HG02588 (cell line): ENCODE data around the gene CCDC154.
A peak's percentile ranks its signal among the peaks of the same experiment; 100 is the strongest.

ENCODE experiments used
- ATAC-seq: cut with Tn5 transposase; IDR thresholded peaks from one replicate; pipeline ENCODE4 v1.9.1; 2021; ENCODE audit warnings: mild to moderate bottlenecking, moderate library complexity; ENCODE audit not compliant: unreplicated experiment

CCDC154 gene

DNA sequence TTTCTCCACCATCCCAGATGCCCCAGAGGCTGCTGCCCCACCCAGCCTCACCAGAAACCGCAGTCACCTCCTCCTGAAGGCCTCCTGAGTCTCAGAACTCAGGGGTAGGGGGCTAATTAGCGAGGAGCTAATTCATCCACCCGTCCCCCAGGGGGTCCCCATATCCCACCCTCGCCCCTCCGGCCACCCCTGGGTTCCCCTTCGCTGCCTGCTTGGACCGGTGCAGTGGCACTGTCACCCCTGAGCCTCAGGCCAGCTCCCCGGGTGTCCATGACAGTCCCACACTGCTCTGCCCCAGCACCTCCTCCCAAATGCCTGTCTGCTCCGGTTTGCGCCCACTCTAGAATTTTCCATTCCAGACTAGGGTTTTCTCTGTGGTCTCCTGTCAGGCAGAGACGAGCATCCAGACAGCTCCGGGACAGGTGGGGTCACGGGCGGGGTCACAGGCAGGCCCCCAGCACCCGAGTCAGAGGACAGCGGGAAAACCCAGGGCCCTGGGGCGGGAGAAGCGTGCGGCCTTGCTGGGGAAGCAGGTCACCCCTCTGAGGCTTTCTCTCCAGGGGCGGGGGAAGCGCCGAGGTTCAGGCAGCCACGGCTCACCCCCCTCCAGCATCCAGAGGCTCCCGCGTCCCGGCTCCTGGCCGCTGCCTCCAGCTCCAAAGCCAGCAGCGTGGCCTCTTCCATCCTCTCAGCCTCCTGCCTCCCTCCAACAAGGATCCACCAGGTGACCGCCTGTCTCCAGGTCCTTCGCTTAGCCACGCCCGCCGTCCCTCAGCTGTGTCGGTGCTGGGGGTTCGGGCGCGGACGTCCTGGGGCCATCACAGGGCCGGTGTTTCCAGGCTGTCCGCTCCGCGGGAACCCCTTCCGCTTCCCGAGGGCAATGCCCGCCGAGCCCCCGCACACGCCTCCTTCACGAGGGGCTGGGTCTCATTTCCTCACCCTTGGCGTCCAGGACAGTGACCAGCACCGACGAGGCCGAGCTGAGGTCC, 16.6 kb downstream of the CCDC154 start:
- ATAC-seq, result no peak

DNA sequence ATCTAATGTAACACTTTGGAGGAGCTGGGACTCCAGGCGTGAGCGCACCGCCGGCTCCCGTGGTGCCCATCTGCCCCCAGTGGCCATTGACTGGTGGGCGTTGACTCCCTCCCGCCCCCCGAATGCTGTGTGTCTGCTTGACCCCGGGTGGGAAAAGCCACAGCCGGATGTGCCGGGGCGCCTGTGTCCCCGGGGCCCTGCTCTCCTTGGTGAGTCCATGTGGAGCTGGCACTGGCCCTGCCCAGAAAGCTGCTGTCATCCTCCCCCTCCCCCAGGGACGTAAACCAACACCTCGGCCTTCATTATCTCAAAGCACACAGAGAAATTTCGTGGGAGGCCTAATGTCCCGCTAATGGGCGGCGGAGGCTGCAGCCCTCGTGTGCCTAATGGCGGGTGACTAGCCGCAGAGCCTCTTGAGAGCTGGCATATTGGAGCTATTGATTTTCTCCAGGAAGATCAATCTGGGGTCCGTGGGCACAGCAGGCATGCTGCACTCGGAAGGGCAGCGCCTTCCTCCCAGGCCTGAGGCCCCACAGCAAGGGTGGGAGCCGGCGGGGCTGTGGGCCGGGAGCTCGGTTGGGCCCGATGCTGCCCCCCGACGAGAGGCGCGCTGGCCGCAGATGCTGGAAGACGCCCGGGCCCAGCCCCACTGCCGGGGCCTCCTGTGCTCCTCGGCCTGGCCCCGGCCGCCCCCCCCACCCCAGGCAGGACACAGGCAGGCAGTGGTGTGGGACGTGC, 17.5 kb downstream of the CCDC154 start:
- ATAC-seq, result no peak

DNA sequence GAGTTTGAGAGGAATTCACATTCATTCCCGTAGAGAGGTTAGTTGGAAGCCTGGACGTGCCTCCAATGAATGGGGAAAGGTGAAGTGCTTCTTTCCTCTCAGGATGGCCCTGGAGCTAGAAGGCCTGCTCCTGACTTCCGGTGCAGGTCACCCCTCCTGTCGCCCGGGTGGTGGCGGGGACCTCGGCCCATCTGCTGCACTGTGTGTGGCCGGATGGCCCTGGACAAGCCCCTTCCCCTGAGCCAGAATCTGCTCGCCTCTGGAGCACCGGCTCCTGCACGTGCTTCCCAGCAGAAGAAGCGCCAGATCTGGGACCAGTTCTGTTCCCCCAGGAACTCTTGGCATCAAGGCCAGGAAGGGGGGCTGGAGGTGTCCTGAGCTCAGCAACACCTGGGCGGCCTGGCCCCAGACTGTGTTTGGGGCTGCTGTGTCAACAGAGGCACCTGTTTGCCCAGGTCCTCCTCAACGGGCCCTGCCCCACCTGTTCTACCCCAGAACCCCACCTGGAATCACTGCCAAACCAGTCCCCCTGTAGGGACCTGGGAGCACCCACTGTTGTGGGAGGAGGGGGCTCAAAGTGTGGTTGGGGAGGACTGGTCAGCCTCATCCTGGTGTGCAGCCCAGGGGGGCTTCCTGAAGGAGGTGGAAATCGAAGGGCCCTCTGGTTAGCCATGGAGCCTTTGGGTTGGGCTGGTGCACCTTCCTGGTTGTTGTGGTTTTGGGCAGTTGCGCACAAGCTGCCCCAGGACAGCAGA, 18.6 kb downstream of the CCDC154 start:
- ATAC-seq, result no peak

DNA sequence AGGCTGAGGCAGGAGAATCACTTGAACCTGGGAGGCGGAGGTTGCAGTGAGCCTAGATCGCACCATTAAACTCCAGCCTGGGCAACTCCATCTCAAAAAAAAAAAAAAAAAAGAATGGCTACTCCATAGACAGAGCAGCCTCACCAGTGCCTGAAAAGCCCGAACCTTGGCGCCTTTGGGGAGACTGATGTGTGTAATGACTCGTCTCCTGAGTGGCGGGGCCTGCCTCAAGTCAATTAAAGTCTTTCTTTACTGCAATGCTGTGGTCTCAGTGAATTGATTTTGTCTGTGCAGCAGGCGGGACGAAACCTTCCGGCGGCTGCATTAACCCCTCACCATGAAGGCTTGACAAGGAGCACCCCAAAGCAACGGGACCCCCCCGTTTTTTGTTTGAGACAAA, 20.3 kb downstream of the CCDC154 start:
- ATAC-seq, result no peak

DNA sequence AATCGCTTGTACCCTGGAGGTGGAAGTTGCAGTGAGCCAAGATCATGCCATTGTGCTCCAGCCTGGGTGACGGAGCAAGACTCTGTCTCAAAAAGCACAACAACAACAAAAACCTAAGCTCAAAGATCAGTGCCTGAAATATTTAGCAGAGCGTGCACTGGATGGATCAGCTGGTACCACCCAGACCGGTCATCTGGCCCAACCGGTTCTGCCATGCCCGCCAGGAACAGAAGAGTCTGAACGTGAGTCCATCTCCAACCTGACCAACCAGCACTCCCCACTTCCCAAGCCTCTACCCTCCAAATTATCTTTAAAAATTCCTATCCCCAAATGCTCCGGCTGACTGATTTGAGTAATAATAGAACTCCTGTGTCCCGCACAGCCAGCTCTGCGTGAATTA, 22.3 kb downstream of the CCDC154 start:
- ATAC-seq, result no peak

DNA sequence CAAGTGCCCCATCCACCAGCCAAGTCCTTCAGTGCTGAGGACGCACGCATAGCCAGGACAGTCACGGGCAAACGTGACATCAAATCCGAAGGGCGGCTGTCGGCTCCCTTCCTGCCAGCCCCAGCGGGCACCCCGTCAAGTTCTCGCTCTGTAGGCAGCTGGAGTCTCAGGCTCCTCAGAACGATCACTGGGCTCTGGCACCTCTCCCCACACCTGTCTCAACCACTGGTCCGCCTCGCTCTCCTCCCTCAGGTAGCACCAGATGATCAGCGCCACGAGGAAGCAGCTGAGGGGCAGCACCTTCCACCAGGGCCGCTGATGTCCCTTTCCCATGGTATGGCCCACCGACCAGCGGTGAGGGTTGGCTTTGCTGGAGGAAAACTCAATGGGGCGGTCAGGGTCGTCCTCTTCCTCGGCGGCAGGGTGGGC, 24.2 kb downstream of the CCDC154 start:
- ATAC-seq, result peak; percentile 20

DNA sequence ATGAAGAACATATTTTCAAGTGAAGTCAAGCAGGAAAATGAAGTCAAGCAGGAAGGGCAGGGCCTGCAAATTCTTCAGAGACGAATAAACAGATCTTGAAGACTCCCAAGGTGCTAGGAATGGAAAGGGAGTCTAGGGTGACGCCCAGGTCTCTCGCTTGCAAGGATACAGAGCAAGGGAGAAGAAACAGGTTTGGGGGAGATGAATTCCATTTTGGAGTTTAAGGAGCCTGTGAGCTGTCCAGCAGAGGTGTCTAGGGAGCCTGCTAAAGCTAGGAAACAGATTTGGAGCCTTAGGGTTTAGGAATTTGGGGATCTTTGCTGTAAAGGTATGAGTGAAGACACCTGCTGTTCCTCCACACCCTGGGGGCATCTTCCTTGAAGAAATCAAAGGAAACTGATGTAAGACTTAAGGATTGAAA, 27.8 kb downstream of the CCDC154 start:
- ATAC-seq, result no peak

DNA sequence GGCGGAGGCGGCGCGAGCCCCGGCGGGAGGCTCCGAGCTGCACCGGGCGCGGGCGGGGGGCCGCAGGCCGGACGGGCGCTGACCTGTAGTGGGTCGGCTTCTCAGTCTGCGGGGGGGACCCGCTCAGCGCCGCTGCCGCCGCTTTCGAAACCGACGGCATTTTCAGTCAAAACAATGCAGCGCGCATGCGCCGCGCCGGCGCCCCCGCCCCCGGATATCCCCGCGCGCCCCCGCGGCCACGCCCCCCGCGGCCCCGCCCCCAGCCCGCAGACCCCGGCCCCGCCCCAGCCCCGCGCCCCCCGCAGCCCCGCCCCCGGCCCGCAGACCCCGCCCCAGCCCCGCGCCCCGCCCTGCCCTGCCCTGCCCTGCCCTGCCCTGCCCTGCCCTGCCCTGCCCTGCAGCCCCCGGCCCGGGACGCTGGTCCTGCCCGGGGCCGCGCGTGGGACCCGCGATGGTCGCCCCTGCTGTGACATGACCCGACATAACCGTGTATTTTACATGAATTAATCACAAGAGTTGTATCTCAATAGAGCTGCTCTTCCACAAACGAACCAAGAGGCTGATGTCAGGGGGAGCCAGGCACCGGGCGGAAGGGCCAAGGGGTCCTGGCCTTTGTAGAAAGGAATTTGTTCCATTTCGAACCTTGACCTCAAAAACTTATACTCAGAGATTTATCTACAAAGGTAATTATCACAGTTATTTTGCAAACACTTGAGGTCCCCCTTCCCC, 29.7 kb downstream of the CCDC154 start, which contains the start of gene UNKL:
UNKL (minus strand) TSS at position 173 of the 729 bp plus-strand sequence; CDS start at position 160, 13 bp downstream.
- peak; percentile 40 for ATAC-seq

DNA sequence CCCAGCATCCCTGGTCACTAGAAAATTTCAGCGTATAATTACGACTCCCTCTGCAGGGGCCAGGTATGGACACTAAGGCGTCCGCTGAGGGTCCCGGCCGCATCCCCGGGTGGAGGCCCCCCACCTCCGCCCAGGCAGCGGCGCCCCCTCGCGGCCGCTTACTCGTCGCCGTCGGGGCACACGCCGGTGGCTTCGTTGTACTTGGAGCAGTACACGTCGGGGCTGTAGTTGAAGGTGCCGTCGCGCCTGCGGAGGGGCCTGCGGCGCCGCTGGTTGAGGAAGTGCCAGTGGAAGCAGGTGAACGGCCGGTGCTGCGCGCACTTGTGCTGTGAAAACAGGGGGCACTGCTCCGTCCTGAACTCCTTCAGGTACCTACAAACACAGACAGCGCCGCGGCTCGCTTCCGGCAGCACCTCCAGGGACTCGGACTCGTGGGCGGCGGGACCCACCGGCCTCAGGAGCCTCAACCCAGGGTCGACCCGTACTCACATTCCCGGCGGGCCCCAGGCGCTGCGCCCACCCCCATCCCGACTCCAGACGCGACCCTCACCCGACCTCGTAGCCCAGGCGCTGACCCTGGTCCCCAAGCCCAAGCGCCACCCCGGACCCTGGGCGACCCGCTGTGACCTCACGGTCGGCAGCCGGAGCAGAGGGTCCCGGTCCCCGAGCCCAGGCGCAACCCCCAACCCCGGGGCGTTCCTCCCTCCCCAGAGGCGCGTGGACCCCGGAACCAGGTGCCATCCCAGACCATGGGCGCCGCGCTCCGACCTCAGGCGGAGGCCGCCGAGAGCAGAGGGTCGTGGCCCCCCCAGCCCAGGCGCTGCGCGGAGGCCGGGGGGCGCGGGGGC, 30.4 kb downstream of the CCDC154 start:
- peak; percentile 35 for ATAC-seq

DNA sequence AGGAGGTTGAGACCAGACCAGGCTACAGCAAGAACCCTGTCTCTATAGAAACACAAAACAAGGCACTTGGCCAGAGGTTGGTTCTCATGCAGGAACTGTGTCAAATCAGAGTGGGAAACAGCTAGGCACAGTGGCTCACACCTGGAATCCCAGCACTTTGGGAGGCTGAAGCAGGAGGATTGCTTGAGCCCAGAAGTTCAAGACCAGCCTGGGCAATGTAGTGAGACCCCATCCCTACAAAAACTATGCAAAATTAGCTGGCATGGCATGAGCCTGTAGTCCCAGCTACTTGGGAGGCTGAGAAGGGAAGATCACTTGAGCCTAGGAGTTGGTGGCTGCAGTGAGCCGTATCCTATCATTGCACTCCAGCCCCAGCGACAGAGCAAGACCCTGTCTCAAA, 31.5 kb downstream of the CCDC154 start:
- ATAC-seq, result no peak

DNA sequence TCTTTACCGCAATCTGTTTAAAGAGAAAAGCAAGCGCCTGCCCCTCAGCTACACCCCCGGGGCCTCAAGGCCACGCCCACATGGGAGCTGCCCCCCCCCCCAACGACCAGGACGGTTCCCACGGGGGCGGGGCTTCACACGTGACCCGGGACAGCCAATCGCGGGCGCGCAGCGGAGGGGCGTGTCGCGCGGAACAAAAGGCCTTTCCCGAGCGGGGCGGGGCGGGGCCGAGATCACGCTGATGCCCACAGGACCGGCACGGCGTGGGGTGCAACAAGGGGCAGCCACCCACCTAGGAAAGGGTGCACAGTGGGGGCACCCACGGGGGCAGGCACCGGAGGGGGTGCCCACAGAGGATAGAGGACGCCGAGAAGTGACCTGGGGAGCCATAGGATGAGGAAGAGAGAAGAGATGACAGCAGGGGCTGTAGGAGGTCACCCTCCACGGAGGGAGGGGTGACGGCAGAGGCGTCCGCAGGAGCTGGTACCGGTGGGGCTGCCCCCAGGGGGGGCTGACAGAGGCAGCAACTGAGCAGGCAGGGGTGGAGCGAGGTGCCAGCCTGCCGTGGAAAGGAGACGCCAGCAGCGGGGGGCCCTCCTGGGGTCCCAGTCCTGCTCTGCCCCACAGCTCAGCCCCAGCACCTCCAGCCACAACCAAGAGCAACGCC, 36.1 kb downstream of the CCDC154 start:
- ATAC-seq, result peak; percentile 66

DNA sequence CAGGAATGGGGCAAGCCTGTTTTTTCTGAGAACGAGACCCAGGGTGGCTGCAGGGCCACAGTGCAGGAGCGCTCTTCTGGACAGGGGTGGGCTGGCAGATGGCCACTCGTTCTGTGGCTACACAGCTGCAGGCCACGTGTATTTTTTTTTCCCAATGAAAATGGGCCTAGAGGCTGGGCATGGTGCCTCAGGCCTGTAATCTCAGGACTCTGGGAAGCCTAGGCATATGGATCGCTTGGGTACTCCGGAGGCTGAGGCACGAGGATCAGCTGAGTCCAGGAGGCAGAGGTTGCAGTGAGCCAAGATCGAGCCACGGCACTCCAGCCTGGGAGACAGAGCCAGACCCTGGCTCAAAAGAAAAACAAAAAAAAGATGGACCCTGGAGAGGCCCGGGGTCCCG, 36.6 kb downstream of the CCDC154 start:
- ATAC-seq, result peak; percentile 11

DNA sequence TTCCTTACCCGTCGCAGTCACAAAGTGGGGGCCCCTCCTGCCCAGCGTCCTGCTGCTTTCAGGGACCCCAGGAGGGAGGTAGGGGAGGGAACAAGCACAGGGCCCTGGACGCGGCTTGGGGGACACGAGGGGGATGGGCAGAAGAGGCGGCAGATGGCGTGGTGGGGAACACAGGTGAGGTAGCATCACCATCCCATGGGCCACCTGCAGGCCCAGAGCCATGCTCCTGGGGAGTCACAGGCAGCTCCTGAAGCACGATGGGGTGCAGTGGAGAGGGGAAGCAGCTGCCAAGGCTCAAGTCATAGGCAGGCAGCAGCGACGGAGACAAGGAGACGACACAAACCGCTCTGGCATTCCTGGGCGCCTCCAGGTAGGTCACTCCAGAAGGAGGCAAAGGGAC, 40.6 kb downstream of the CCDC154 start:
- ATAC-seq, result no peak

DNA sequence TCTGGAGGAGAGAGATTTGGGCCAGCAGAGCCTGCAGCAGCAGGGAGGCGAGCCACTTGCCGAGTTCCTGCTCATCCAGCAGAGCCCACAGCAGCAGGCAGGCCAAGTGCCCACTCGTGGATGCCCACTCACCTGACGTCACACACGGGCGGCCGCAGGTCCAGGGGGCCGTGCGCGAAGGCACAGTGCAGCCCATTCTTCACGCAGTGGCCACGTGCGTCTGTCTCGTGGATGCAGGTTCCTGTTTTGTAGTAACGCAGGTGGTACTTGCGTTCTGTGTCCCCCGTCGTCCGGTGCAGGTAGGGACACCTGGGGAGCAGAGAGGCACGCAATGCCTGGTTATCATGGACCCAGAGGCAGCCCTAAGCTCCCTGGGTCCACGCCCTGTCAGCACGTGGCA, 41.3 kb downstream of the CCDC154 start:
- no peak for ATAC-seq

DNA sequence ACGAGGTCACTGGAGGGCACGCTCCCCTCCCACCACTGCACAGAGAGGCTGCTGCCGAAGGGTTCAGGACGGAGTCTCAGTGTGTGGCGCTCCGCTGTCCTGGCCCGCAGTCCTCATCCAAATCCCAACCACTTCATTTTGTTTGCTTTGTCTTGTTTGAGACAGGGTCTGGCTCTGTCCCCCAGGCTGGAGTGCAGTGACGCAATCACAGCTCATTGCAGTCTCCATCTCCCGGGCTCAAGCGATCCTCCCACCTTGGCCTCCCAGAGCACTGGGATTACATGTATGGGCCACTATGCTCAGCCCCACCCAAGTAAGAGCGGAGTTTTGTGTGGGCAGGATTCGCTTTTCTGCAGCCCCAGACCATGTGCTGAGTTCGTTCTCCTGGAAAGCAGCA, 42.6 kb downstream of the CCDC154 start:
- ATAC-seq, result no peak

DNA sequence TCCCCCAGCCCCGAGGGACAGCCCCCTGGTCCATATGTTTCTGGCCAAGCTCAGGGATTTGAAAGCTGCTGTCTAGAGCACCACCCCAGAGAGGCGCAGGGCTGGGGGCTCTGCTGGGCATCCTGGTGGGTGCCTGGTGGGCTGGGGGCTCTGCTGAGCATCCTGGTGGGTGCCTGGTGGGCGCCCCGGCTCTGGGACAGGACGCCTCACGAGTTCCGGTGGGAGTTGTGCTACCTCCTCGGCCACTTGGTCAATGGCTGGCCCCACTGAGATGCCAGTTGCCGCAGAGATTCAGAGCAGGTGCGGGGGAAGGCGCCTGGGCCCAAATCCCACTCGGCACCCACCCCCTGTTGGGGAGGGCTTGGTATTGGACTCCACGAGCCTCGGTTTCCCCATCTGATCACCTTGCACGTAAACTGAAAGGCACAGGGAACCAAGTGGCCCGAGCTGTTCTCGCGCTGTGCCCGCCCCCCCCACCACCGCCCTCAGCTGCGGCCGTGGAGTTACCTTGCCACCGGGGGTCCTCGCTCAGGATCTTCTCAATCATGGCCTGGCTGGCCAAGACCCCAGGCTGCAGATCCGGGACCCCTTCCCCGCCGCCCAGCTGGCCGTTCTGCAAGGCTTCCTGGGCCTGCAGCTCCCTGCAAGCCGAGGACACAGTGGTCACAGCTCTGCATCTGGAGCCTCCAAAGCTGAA, 43.1 kb downstream of the CCDC154 start:
- ATAC-seq, result no peak

DNA sequence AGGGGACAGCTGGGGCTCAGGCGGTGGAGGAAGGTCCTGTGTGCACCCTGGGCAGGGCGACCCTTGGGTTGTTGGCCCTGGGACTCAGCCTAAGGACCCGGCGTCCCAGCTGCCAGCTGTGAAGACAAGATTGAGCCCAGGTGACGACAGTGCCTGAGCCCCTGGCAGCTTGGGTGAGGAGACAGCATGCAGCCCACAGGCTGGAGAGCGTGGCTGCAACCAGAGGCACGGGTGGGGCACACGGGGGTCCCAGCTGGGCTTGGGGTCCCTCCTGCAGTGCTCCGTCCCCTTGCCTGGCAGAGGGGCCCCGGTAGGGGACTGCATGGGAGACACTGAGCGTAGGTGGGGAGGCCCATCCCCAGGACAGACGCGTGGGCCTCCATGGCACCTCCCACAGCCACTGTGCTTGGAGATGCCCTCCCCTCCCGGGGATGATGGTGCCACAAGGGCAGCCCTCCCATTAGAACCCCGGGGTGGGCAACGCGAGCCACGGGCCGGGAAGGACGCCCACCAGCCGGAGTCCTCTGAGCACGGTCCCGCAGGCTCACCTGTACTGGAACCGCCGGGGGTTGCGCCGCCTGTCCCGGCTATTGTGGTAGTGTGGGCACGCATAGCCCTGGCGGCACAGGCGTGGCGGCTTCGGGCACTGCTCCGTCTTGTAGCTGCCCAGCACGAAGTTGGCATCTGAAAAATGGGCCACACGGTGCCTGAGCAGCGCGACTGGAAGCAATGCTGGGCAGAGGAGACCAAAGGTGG, 45.4 kb downstream of the CCDC154 start:
- ATAC-seq, result no peak

DNA sequence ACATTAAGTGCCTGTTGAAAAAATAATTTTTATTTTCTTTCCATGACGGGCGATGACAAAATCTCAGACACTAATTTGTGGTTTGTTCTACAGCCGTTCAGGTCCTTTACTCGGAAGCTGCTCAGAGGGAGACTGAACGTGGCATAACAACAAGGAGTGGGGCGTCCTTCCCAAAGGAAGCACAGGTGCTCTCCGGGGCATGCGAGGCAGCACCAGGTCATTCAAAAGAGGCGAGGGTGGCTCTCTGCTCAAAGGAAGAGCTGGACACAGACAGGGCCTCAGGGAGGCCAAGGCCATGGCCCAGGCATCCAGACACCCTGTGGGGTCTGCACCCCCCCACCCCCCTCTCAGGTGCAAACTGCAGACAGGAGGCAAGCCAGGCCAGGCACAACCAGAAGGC, 46.0 kb downstream of the CCDC154 start:
- no peak for ATAC-seq
